Measurements from ENCODE around the gene TFF1.

Gene TFF1

GRCh38 chr21:42379426-42380215 is 13.3 kb upstream of the TFF1 start:
- H3K4me1 ChIP-seq (ENCODE audit: control insufficient read depth, insufficient read depth, low read length) = peaks cover 5% of the 10 kb centered on the region
- peaks cover 17% of the 10 kb centered on the region for H3K27me3 ChIP-seq (ENCODE audit: control insufficient read depth, insufficient read depth, low read length)
- no peaks in the 10 kb centered on the region for H3K36me3 ChIP-seq (ENCODE audit: control insufficient read depth, insufficient read depth, low read length)
- no peak overlapping the region for H3K9ac ChIP-seq (ENCODE audit: low read length)
- H3K4me3 ChIP-seq (ENCODE audit: low read depth, low read length) = no peak overlapping the region
- no peak overlapping the region for H3K27ac ChIP-seq (ENCODE audit: low read depth, low read length)
- peaks cover 9% of the 10 kb centered on the region for H3K9me3 ChIP-seq (ENCODE audit: control insufficient read depth, insufficient read depth, low read depth, low read length)

DNA sequence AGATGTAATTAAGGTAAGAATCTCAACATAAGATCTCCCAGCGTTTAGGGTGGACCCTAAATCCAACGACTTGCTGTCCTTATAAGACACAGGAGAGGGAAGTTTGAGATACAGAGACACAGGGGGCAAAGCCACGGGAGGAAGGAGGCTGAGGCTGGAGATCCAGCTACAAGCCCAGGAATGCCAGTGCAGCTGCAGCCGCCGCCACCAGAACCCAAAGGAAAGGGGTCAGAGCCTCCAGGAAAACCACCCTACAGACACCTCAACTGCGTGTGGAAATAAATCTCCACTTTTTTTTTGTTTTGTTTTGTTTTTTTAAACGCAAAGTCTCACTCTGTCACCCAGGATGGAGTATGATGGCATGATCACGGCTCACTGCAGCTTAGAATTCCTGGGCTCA is 12.1 kb upstream of the TFF1 start:
- Histone ChIP-seq H3K27ac (ENCODE audit: low read depth, low read length) (no peak overlapping the region), H3K9ac (ENCODE audit: low read length) (no peak overlapping the region), H3K4me3 (ENCODE audit: low read depth, low read length) (no peak overlapping the region), H3K9me3 (ENCODE audit: control insufficient read depth, insufficient read depth, low read depth, low read length) (peaks cover 9% of the 10 kb centered on the region), H3K4me1 (ENCODE audit: control insufficient read depth, insufficient read depth, low read length) (peaks cover 12% of the 10 kb centered on the region), H3K27me3 (ENCODE audit: control insufficient read depth, insufficient read depth, low read length) (peaks cover 27% of the 10 kb centered on the region), H3K36me3 (ENCODE audit: control insufficient read depth, insufficient read depth, low read length) (no peaks in the 10 kb centered on the region)

DNA sequence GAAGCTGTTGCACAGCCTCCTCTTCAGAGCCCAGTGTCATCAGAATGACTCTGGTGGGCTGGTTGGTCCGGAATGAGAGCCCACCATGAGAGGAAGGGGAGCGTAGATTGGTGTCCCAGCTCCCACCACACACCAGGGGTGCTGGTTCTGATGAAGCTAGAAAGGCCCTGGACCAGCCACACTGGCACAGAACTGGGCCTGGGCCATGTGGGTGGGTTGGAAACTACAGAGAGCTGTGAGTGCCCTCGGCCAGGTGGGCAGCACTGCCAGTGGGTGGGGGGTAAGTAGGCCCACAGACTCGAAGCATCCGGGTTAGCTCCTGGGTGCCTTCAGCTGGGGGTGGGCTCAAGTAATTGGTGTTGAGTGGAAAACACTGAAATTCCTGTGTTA is 11.6 kb upstream of the TFF1 start:
- H3K27me3 ChIP-seq (ENCODE audit: control insufficient read depth, insufficient read depth, low read length) = peaks cover 27% of the 10 kb centered on the region
- no peak overlapping the region for H3K4me3 ChIP-seq (ENCODE audit: low read depth, low read length)
- H3K4me1 ChIP-seq (ENCODE audit: control insufficient read depth, insufficient read depth, low read length) = peaks cover 12% of the 10 kb centered on the region
- H3K36me3 ChIP-seq (ENCODE audit: control insufficient read depth, insufficient read depth, low read length) = no peaks in the 10 kb centered on the region
- peaks cover 9% of the 10 kb centered on the region for H3K9me3 ChIP-seq (ENCODE audit: control insufficient read depth, insufficient read depth, low read depth, low read length)
- H3K27ac ChIP-seq (ENCODE audit: low read depth, low read length) = no peak overlapping the region
- no peak overlapping the region for H3K9ac ChIP-seq (ENCODE audit: low read length)

DNA sequence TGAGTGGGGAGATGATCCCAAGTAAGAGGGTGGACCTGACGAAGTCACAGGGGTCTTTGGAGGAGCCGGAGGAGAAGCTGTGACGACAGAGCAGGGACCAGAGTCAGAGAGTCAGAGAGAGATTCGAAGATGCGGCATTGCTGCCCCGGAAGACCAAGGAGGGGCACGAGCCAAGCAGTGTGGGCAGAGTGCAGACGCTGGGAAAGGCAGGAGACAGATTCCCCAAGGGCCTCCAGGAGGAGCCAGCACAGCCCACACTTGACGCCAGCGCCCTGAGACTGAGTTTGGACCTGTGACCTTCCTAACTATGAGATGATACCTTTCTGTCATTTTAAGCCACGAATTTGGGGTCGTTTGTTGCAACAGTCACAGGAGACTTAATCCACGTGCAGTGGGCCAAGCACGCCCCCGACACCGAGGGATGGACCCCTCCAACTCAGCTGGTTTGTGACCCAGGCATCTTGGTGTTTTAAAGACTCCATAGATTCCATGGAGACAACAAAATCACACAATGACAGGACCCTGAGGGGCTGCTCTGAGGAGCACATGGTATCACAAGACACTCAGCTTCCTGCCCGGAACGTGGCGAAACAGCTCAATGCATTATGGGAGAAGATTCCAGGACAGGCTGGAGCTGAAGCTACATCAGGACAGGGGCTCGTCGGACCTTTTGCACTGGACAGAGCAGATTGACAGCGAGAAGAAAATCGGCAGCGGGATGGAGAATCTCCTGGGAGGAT is 11.0 kb upstream of the TFF1 start:
- H3K9me3 ChIP-seq (ENCODE audit: control insufficient read depth, insufficient read depth, low read depth, low read length) = peaks cover 9% of the 10 kb centered on the region
- no peak overlapping the region for H3K4me3 ChIP-seq (ENCODE audit: low read depth, low read length)
- peaks cover 27% of the 10 kb centered on the region for H3K27me3 ChIP-seq (ENCODE audit: control insufficient read depth, insufficient read depth, low read length)
- H3K36me3 ChIP-seq (ENCODE audit: control insufficient read depth, insufficient read depth, low read length) = no peaks in the 10 kb centered on the region
- no peak overlapping the region for H3K27ac ChIP-seq (ENCODE audit: low read depth, low read length)
- peaks cover 12% of the 10 kb centered on the region for H3K4me1 ChIP-seq (ENCODE audit: control insufficient read depth, insufficient read depth, low read length)
- no peak overlapping the region for H3K9ac ChIP-seq (ENCODE audit: low read length)

GRCh38 chr21:42376338-42376982 is 10.1 kb upstream of the TFF1 start:
- 0 out of 2 replicates have a peak, but pooled peaks cover under 1% of the 10 kb centered on the region for H3K9me3 ChIP-seq (ENCODE audit: control insufficient read depth, insufficient read depth, low read depth, low read length)
- peaks cover 12% of the 10 kb centered on the region for H3K4me1 ChIP-seq (ENCODE audit: control insufficient read depth, insufficient read depth, low read length)
- H3K36me3 ChIP-seq (ENCODE audit: control insufficient read depth, insufficient read depth, low read length) = no peaks in the 10 kb centered on the region
- H3K27ac ChIP-seq (ENCODE audit: low read depth, low read length) = no peak overlapping the region
- H3K9ac ChIP-seq (ENCODE audit: low read length) = no peak overlapping the region
- H3K4me3 ChIP-seq (ENCODE audit: low read depth, low read length) = no peak overlapping the region
- H3K27me3 ChIP-seq (ENCODE audit: control insufficient read depth, insufficient read depth, low read length) = peaks cover 27% of the 10 kb centered on the region

DNA sequence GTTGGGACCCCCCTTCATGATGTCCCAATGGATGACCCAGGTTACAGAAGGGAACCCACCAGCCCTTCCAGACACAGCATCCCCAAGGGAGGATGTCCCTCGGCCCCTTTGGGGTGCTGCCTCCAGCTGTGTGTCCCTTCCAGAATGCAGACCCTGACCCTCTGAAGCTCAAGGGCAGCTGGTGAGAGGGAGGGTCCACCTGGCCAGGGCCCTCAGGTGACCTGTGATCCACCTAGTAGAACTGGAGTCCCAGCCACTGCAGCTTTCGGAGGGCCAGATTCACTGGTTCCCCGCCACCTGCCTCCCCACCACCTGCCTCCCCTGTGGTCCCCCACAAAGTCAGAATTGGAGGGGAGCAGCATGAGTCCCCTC is 9.6 kb upstream of the TFF1 start:
- Histone ChIP-seq H3K9ac (ENCODE audit: low read length) (no peak overlapping the region), H3K4me3 (ENCODE audit: low read depth, low read length) (no peak overlapping the region), H3K27ac (ENCODE audit: low read depth, low read length) (no peak overlapping the region), H3K4me1 (ENCODE audit: control insufficient read depth, insufficient read depth, low read length) (peaks cover 12% of the 10 kb centered on the region), H3K27me3 (ENCODE audit: control insufficient read depth, insufficient read depth, low read length) (peaks cover 27% of the 10 kb centered on the region), H3K9me3 (ENCODE audit: control insufficient read depth, insufficient read depth, low read depth, low read length) (no peaks in the 10 kb centered on the region), H3K36me3 (ENCODE audit: control insufficient read depth, insufficient read depth, low read length) (no peaks in the 10 kb centered on the region)

GRCh38 chr21:42375506-42375905 is 9.2 kb upstream of the TFF1 start:
- Histone ChIP-seq H3K27me3 (ENCODE audit: control insufficient read depth, insufficient read depth, low read length) (peaks cover 27% of the 10 kb centered on the region), H3K36me3 (ENCODE audit: control insufficient read depth, insufficient read depth, low read length) (no peaks in the 10 kb centered on the region), H3K4me3 (ENCODE audit: low read depth, low read length) (no peak overlapping the region), H3K9me3 (ENCODE audit: control insufficient read depth, insufficient read depth, low read depth, low read length) (no peaks in the 10 kb centered on the region), H3K9ac (ENCODE audit: low read length) (no peak overlapping the region), H3K4me1 (ENCODE audit: control insufficient read depth, insufficient read depth, low read length) (peaks cover 12% of the 10 kb centered on the region), H3K27ac (ENCODE audit: low read depth, low read length) (no peak overlapping the region)

DNA sequence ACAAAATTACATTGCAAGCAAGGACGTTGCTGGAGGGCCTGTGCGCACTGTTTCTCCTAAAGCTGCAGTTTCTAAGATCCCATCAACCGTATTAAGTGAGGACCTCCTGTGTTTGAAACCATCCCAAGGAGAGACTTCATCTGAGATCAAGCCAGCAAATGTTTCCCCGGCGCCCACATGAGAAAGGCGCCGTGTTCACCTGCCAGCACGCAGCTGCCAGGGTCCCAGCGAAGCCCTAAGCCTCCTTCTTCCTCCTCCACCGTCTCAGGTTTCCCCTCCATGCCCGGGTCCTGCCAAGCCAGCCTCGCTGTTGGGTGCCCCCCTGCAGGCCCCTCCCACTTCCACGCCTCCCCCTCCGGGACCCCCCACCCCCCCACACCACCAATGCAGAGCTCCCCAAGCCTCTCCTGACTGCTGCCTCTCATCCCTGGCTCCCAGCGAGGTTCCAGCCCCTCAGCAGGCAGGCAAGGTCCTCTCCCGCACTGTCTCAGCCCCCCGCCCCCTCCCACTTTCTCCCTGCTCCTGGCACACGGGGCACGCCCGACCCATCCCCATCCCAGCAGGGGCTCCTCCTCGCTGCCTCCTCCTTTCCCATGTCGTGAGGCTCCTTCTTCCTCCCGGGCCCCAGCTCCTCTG is 8.6 kb upstream of the TFF1 start:
- Histone ChIP-seq H3K9me3 (ENCODE audit: control insufficient read depth, insufficient read depth, low read depth, low read length) (no peaks in the 10 kb centered on the region), H3K9ac (ENCODE audit: low read length) (no peak overlapping the region), H3K4me1 (ENCODE audit: control insufficient read depth, insufficient read depth, low read length) (peaks cover 12% of the 10 kb centered on the region), H3K27ac (ENCODE audit: low read depth, low read length) (no peak overlapping the region), H3K36me3 (ENCODE audit: control insufficient read depth, insufficient read depth, low read length) (no peaks in the 10 kb centered on the region), H3K4me3 (ENCODE audit: low read depth, low read length) (no peak overlapping the region), H3K27me3 (ENCODE audit: control insufficient read depth, insufficient read depth, low read length) (peaks cover 27% of the 10 kb centered on the region)

GRCh38 chr21:42374457-42374856 is 8.1 kb upstream of the TFF1 start:
- H3K9ac ChIP-seq (ENCODE audit: low read length) = no peak overlapping the region
- no peaks in the 10 kb centered on the region for H3K36me3 ChIP-seq (ENCODE audit: control insufficient read depth, insufficient read depth, low read length)
- peaks cover 12% of the 10 kb centered on the region for H3K4me1 ChIP-seq (ENCODE audit: control insufficient read depth, insufficient read depth, low read length)
- H3K4me3 ChIP-seq (ENCODE audit: low read depth, low read length) = no peak overlapping the region
- no peaks in the 10 kb centered on the region for H3K9me3 ChIP-seq (ENCODE audit: control insufficient read depth, insufficient read depth, low read depth, low read length)
- peaks cover 27% of the 10 kb centered on the region for H3K27me3 ChIP-seq (ENCODE audit: control insufficient read depth, insufficient read depth, low read length)
- no peak overlapping the region for H3K27ac ChIP-seq (ENCODE audit: low read depth, low read length)

DNA sequence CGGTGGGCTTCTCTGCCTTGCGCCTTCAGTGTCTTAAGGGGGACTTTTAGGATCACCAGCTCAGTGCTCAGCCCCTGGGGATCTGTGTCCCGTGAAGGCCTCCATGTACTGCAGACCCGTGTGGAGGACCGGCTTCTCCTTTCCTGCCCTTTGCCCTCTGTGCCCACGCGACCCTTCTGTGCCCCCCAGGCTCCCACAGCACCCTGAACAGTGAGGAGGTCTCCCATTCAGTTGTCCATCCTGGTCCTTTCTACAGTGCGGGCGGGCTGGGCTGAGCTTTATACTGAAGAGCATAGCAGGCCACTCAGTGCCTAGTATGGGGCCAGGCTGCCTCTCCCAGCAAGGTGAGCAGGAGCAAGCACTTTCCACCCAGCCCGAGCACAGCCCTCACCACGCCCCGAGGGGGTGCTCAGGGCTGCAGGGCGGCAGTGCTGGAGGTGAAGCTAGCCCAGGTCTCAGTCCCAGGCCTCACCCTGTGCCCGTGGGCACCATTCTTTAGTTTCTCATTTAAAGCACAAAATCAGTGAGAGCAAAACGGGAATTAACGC is 7.6 kb upstream of the TFF1 start:
- Histone ChIP-seq H3K36me3 (ENCODE audit: control insufficient read depth, insufficient read depth, low read length) (no peaks in the 10 kb centered on the region), H3K27ac (ENCODE audit: low read depth, low read length) (no peak overlapping the region), H3K27me3 (ENCODE audit: control insufficient read depth, insufficient read depth, low read length) (peaks cover 27% of the 10 kb centered on the region), H3K4me1 (ENCODE audit: control insufficient read depth, insufficient read depth, low read length) (peaks cover 12% of the 10 kb centered on the region), H3K9ac (ENCODE audit: low read length) (no peak overlapping the region), H3K9me3 (ENCODE audit: control insufficient read depth, insufficient read depth, low read depth, low read length) (no peaks in the 10 kb centered on the region), H3K4me3 (ENCODE audit: low read depth, low read length) (no peak overlapping the region)
